Stomach (tissue), 9 donors: ENCODE data around the gene CUL5. TPM values are rescaled to one million over a fixed set of nuclear protein-coding genes. Genes with fewer than 3 reads are reported as not detected.

Experiments
- DNase-seq, 2 donors: peaks; one replicate each; pipeline versions ENCODE4 v3.0.0 to v3.0.0-alpha.2; 2013 to 2019
- H3K27ac ChIP-seq, 5 donors: fragments of 200-600 bp in 4 of 5; sonication (generic) in 4 of 5; one replicate each; pipeline ENCODE4 v1.5.1; 2013 to 2019; ENCODE audit warnings: mild to moderate bottlenecking in 1 of 5, moderate library complexity in 1 of 5
- H3K27me3 ChIP-seq, 3 donors: fragments of 200-600 bp; sonication (generic); one replicate each; pipeline ENCODE4 v1.5.1; 2017 to 2019; ENCODE audit warnings: mixed run types in 1 of 3
- H3K36me3 ChIP-seq, 4 donors: fragments of 200-600 bp; sonication (generic); 1 replicate in 3 of 4; 2 replicates in 1 of 4; pipeline ENCODE4 v1.5.1; 2016 to 2019
- H3K4me1 ChIP-seq, 4 donors: fragments of 200-600 bp; sonication (generic); one replicate each; pipeline ENCODE4 v1.5.1; 2016 to 2019
- H3K4me3 ChIP-seq, 4 donors: fragments of 200-600 bp; sonication (generic) in 3 of 4; one replicate each; pipeline ENCODE4 v1.5.1; 2016 to 2019; ENCODE audit warnings: mild to moderate bottlenecking in 1 of 4
- H3K9me3 ChIP-seq, 4 donors: fragments of 200-600 bp; sonication (generic); one replicate each; pipeline ENCODE4 v1.5.1; 2016 to 2019
- EP300 ChIP-seq: sonication (generic); formaldehyde crosslinking; IDR thresholded peaks from one replicate; pipeline ENCODE4 v1.6.1; 2017; ENCODE audit warnings: antibody characterized with exemption
- POLR2A ChIP-seq, 4 donors: fragments of 450-650 bp; IDR thresholded peaks; one replicate each; pipeline ENCODE4 v1.6.1; 2016; ENCODE audit warnings: antibody characterized with exemption in 4 of 4, control low read depth in 2 of 4, mild to moderate bottlenecking in 1 of 4, moderate library complexity in 1 of 4
- POLR2AphosphoS5 ChIP-seq, 3 donors: sonication (generic); formaldehyde crosslinking; IDR thresholded peaks; one replicate each; pipeline ENCODE4 v1.6.1; 2016; ENCODE audit warnings: antibody characterized with exemption in 3 of 3
- WGBS, 5 donors: extraction: QIAGEN DNeasy Blood & Tissue Kit in 3 of 5; methylation state at CpG; one replicate each; pipeline versions ENCODE4 v1.1.5 to v1.1.7; 2013 to 2018; 5-methylcytosine and 5-hydroxymethylcytosine counted together
- intact Hi-C: fragments of 100-400 bp; cut with DNase I; formaldehyde crosslinking; loops from one replicate; pipeline ENCODE4 v1.15.1; 2023; ENCODE audit warnings: low total_unique reads
- polyA plus RNA-seq, 3 donors: library from polyadenylated mRNA; stranded (reverse); fragments of 200-250 nt; gene quantifications; one replicate each; pipeline ENCODE4 v1.2.3, GENCODE V29; 2013
- total RNA-seq, 5 donors: library from RNA; depleted of rRNA; stranded (reverse); fragments of >200 nt; gene quantifications; one replicate each; pipeline versions ENCODE4 v1.1.0 to v1.2.3, GENCODE V29; 2014 to 2016
- TF ChIP-seq, protein P1 (sequence below), 7 experiments: fragments of 450-650 bp in 4 of 7; fragments of 200-600 bp in 3 of 7; sonication (generic) in 3 of 7; IDR thresholded peaks; one replicate each; pipeline ENCODE4 v1.5.1; 2016 to 2019; ENCODE audit warnings: antibody characterized with exemption in 7 of 7, control low read depth in 2 of 7, mild to moderate bottlenecking in 1 of 7
- donor health status: healthy with polysubstance abuse.
- donor health status: Bipolar disorder and iron deficiency.
- donor health status: healthy.

The CUL5 gene
- total and polyA plus RNA-seq, 8 donors, result 5.0 to 98.0 (median 27.6) TPM

- no peak for DNase-seq
- no peaks in the 10 kb centered on the region for H3K27me3 ChIP-seq
- peaks cover 0 to 11% (median 0%) of the 10 kb centered on the region in 4 donors for H3K4me1 ChIP-seq
- intact Hi-C loops, result no loop called here
- H3K27ac ChIP-seq, result no peak overlapping the region
- no peak for TF ChIP-seq POLR2A (IDR thresholded peaks at IDR 0.05)
- no peak for TF ChIP-seq EP300
- no peak for TF ChIP-seq POLR2AphosphoS5 (IDR thresholded peaks at IDR 0.05)
- TF ChIP-seq, protein P1, sequence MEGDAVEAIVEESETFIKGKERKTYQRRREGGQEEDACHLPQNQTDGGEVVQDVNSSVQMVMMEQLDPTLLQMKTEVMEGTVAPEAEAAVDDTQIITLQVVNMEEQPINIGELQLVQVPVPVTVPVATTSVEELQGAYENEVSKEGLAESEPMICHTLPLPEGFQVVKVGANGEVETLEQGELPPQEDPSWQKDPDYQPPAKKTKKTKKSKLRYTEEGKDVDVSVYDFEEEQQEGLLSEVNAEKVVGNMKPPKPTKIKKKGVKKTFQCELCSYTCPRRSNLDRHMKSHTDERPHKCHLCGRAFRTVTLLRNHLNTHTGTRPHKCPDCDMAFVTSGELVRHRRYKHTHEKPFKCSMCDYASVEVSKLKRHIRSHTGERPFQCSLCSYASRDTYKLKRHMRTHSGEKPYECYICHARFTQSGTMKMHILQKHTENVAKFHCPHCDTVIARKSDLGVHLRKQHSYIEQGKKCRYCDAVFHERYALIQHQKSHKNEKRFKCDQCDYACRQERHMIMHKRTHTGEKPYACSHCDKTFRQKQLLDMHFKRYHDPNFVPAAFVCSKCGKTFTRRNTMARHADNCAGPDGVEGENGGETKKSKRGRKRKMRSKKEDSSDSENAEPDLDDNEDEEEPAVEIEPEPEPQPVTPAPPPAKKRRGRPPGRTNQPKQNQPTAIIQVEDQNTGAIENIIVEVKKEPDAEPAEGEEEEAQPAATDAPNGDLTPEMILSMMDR (IDR thresholded peaks at IDR 0.05), result no peak
- H3K36me3 ChIP-seq, result no peaks in the 10 kb centered on the region
- 73 to 80% (median 77%) methylated on average over 5 of the region's 5 CpGs for WGBS, 5 donors
- no peak overlapping the region for H3K4me3 ChIP-seq
- no peaks in the 10 kb centered on the region for H3K9me3 ChIP-seq
Observed at GRCh38 chr11:107991868-107992414, 16.8 kb upstream of the CUL5 start.

DNA sequence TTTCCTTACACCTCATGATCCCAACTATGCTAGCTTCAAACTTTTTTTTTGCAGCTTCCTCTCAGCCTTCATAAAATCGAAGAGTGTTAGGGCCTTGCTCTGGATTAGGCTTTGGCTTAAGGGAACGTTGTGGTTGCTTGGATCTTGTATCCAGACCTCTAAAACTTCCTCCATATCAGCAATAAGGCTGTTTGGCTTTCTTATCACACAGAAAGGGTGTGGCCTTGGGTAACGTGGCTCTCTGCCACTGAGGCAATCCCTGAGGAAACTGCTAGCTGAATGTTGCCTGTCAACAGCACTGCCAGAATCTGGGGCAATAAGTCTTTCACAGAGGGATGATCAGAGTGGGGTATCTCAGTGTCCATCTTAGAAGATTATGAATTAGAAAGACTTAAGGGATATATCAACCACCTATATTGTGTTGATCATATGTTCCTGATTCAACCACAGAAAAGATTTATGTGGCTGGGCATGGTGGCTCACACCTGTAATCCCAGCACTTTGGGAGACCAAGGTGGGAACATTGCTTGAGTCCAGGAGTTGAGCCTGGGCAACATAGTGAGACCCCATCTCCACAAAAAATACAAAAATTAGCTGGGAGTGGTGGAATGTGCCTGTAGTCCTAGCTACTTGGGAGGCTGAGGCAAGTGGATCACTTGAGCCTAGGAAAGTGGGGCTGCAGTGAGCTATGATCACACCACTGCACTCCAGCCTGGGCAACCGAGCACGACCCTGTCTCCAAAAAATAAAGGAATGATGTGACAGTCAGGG lies 12.5 kb upstream of the CUL5 start:
- Histone ChIP-seq H3K4me3 (no peak overlapping the region), H3K4me1 (peaks cover 0 to 11% (median 0%) of the 10 kb centered on the region in 4 donors), H3K9me3 (no peaks in the 10 kb centered on the region), H3K36me3 (no peaks in the 10 kb centered on the region), H3K27me3 (no peaks in the 10 kb centered on the region), H3K27ac (no peak overlapping the region)
- TF ChIP-seq, protein P1 (IDR thresholded peaks at IDR 0.05), result no peak
- peak in 1 of 3 donors; percentile 65 for TF ChIP-seq POLR2AphosphoS5 (IDR thresholded peaks at IDR 0.05)
- 29 to 42% (median 33%) methylated on average over 4 to 5 of the region's 5 CpGs for WGBS, 5 donors
- DNase-seq, result peak; percentile 34 to 66
- intact Hi-C loops, result no loop called here

DNA sequence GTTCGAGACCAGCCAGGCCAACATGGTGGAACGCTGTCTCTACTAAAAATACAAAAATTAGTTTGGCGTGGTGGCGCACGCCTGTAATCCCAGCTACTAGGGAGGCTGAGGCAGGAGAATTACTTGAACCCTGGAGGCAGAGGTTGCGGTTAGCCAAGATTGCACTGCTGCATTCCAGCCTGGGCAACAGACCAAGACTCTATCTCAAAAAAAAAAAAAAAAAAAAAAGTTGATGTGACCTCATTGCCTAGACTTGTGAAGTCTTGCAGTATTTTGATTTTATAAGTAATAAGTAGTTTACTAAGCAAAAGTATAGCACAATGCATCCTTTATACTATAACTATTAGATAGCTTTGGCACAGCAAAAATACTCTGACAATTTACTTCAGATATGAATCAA lies 9.9 kb upstream of the CUL5 start:
- H3K36me3 ChIP-seq, result no peaks in the 10 kb centered on the region
- H3K27me3 ChIP-seq, result no peaks in the 10 kb centered on the region
- WGBS, 5 donors, result 86 to 94% (median 88%) methylated on average over 6 of the region's 6 CpGs
- intact Hi-C loops, result no loop called here
- peaks cover 0 to 11% (median 0%) of the 10 kb centered on the region in 4 donors for H3K4me1 ChIP-seq
- TF ChIP-seq POLR2AphosphoS5 (IDR thresholded peaks at IDR 0.05) (no peak), EP300 (no peak), POLR2A (IDR thresholded peaks at IDR 0.05) (no peak)
- TF ChIP-seq, protein P1 (IDR thresholded peaks at IDR 0.05), result no peak
- no peak for DNase-seq
- no peak overlapping the region for H3K27ac ChIP-seq
- H3K4me3 ChIP-seq, result no peak overlapping the region
- H3K9me3 ChIP-seq, result no peaks in the 10 kb centered on the region

DNA sequence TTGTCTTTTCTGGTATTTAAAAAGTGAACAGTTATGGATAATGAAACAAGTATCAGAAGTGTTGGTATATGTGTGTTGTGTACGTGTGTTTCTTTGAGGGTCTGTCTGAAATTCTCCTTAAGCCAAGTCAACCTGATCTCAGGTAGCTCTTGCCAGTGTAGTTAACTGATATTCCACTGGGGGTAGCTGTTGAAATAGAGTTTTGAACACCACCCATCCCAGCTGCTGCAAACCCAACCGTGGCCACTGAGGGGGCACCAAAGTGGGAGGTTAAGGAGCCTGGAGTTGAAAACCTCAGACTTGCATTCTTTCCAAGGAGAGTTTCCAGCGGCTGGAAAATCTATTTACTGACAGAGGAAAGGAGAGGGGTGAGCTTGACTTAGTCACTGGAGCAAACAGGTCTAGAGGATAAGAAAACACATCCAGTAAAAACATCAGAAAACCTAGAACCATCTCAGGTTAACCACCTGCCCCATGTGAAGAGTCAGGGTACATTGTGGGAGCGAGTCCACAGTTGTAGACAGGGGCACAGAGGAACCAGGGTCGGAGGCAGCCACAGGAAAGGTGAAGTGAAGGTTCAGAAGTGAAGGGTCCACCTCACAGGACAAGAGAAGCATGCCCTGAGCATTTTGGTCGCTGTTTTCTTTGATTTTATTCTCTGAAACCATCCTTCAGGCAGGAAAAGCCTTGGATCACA lies 8.8 kb upstream of the CUL5 start:
- 29 to 34% (median 30%) methylated on average over 6 of the region's 6 CpGs for WGBS, 5 donors
- no peak overlapping the region for H3K27ac ChIP-seq
- H3K4me1 ChIP-seq, result peaks cover 0 to 11% (median 0%) of the 10 kb centered on the region in 4 donors
- no peaks in the 10 kb centered on the region for H3K9me3 ChIP-seq
- H3K4me3 ChIP-seq, result no peak overlapping the region
- H3K27me3 ChIP-seq, result no peaks in the 10 kb centered on the region
- H3K36me3 ChIP-seq, result no peaks in the 10 kb centered on the region
- TF ChIP-seq EP300, result no peak
- TF ChIP-seq, protein P1 (IDR thresholded peaks at IDR 0.05), result peak in 4 of 7 experiments; percentile 21 to 40 (median 34)
- no peak for TF ChIP-seq POLR2AphosphoS5 (IDR thresholded peaks at IDR 0.05)
- no peak for TF ChIP-seq POLR2A (IDR thresholded peaks at IDR 0.05)
- intact Hi-C loops, result loop anchor here (10.0 kb wide), 1 partner anchor 665 kb away; the partner anchor contains the start of gene DDX10
- DNase-seq, result peak in 1 of 2 donors; percentile 66
